Heart right ventricle (tissue), 16 donors: Measurements from ENCODE around the gene ADH4. TPM values are rescaled to one million over a fixed set of nuclear protein-coding genes. Genes with fewer than 3 reads are reported as not detected.
"Not testable (repeated sequence)": the region's sequence is repeated elsewhere in the genome, so short reads cannot be mapped to it uniquely, and the experiment has no call there.

ENCODE experiments used
- ATAC-seq, 8 donors: fragments of 200-7000 bp; cut with Tn5 transposase; one replicate each; pipeline ENCODE4 v1.9.1; 2020; ENCODE audit warnings: mild to moderate bottlenecking in 8 of 8, moderate library complexity in 8 of 8, moderate number of reproducible peaks in 1 of 8
- DNase-seq, 2 donors: peaks; one replicate each; pipeline ENCODE4 v3.0.0-alpha.2; 2020
- H3K27ac ChIP-seq, 10 donors: fragments of 200-600 bp; sonication (generic) in 2 of 10; one replicate each; pipeline versions ENCODE4 v1.5.0 to v1.8.0; 2020 to 2022; ENCODE audit warnings: mild to moderate bottlenecking in 3 of 10
- H3K27me3 ChIP-seq, 7 donors: fragments of 200-600 bp; one replicate each; pipeline ENCODE4 v1.8.0; 2021 to 2022; ENCODE audit warnings: mild to moderate bottlenecking in 2 of 7
- H3K36me3 ChIP-seq, 9 donors: fragments of 200-600 bp; sonication (generic) in 1 of 9; one replicate each; pipeline versions ENCODE4 v1.5.0 to v1.8.0; 2020 to 2022; ENCODE audit warnings: mild to moderate bottlenecking in 2 of 9
- H3K4me1 ChIP-seq, 9 donors: fragments of 200-600 bp; sonication (generic) in 1 of 9; one replicate each; pipeline versions ENCODE4 v1.5.0 to v1.8.0; 2020 to 2022; ENCODE audit warnings: mild to moderate bottlenecking in 4 of 9
- H3K4me3 ChIP-seq, 10 donors: fragments of 200-600 bp; sonication (generic) in 2 of 10; one replicate each; pipeline versions ENCODE4 v1.5.0 to v1.8.0; 2020 to 2022; ENCODE audit warnings: mild to moderate bottlenecking in 7 of 10, moderate library complexity in 2 of 10
- H3K9me3 ChIP-seq, 11 donors: fragments of 200-600 bp in 10 of 11; sonication (generic) in 2 of 11; one replicate each; pipeline versions ENCODE4 v1.5.0 to v1.8.0; 2013 to 2022; ENCODE audit warnings: mild to moderate bottlenecking in 2 of 11, control low read depth in 1 of 11, moderate library complexity in 1 of 11
- WGBS, 2 donors: extraction: QIAGEN DNeasy Blood & Tissue Kit; methylation state at CpG; one replicate each; pipeline ENCODE4 v1.1.7; 2013; ENCODE audit warnings: inconsistent platforms in 1 of 2; 5-methylcytosine and 5-hydroxymethylcytosine counted together
- intact Hi-C, 10 donors: fragments of 100-400 bp; cut with DNase I; formaldehyde crosslinking; loops; one replicate each; pipeline versions ENCODE4 v1.11.1 to v1.14.2; 2022
- polyA plus RNA-seq, 2 donors: library from polyadenylated mRNA; stranded (reverse); fragments of 200-250 nt; gene quantifications; one replicate each; pipeline ENCODE4 v1.2.3, GENCODE V29; 2013
- total RNA-seq, 10 donors: library from RNA; stranded (reverse); fragmentation: NEBNext Ultra II Directional in 3 of 10; extraction: Animal tissue kit (Norgen Biotek cat#: 25700) in 3 of 10; gene quantifications; one replicate each; pipeline versions ENCODE4 v1.2.1 to v1.2.4, GENCODE V29; 2021 to 2023
- TF ChIP-seq, protein P1 (sequence below), 9 donors: fragments of 200-600 bp; sonication (generic) in 2 of 9; IDR thresholded peaks; one replicate each; pipeline versions ENCODE4 v1.5.0 to v1.8.0; 2021 to 2022; ENCODE audit warnings: antibody characterized with exemption in 9 of 9, mild to moderate bottlenecking in 5 of 9, moderate library complexity in 1 of 9
- donor health status: Arrhythmogenic right ventricular cardiomyopathy.
- donor health status: ischemic (EF 13 %, LVEDD 7.1; RV severe dilation, severe dysfunction).
- donor health status: healthy with polysubstance abuse.
- donor health status: DM: no; HTN: yes; CAD: no.
- donor health status: DM: no; HTN: no; CAD: no.
- donor health status: ischemic (EF 25% LVEDD 6.9; RV normal size, moderate dysfunction).
- donor health status: ischemic (EF 25% LVEDD 5.7; RV mildly dilated, moderate dysfunction).
- donor health status: healthy.
- donor health status: DM: yes; HTN: yes; CAD: no.
- donor health status: Ischemic cardiomyopathy.
- donor health status: ischemic (EF 35%, LVEDD 5.7; RV mildly dilated, moderate dysfunction).
- donor health status: nonischemic (EF 11% LVEDD 7.7; RV severe dilation, severe dysfunction).
- donor health status: DM: yes; HTN: yes; CAD: no.
- donor health status: PGD.
- donor health status: ischemic (EF 29% LVEDD 5.4; RV normal size, mild dysfunction).
- donor health status: nonischemic (EF 23%, LVEDD 6.1; RV moderate dilation, normal function).

Gene ADH4
- total and polyA plus RNA-seq, 12 donors: 0.04 TPM; not detected in 11

DNA sequence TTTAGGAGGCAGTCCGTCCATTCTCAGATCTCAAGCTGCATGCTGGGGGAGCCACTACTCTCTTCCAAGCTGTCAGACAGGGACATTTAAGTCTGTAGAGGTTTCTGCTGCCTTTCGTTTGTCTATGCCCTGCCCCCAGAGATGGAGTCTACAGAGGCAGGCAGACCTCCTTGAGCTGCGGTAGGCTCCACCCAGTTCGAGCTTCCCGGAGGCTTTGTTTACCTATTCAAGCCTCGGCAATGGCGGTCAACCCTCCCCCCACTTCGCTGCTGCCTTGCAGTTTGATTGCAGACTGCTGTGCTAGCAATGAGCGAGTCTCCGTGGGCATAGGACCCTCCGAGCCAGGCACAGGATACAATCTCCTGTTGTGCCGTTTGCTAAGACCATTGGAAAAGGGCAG lies 44.8 kb downstream of the ADH4 start:
- Histone ChIP-seq H3K36me3 (no peaks in the 10 kb centered on the region), H3K4me1 (peaks cover 0 to 14% (median 0%) of the 10 kb centered on the region in 9 donors), H3K4me3 (no peak overlapping the region), H3K9me3 (no peaks in the 10 kb centered on the region), H3K27ac (no peak overlapping the region), H3K27me3 (no peaks in the 10 kb centered on the region)
- 95 to 96% methylated on average over 12 of the region's 12 CpGs for WGBS, 2 donors
- DNase-seq (no peak), ATAC-seq (no peak)
- intact Hi-C loops: no loop called here
- TF ChIP-seq, protein P1, sequence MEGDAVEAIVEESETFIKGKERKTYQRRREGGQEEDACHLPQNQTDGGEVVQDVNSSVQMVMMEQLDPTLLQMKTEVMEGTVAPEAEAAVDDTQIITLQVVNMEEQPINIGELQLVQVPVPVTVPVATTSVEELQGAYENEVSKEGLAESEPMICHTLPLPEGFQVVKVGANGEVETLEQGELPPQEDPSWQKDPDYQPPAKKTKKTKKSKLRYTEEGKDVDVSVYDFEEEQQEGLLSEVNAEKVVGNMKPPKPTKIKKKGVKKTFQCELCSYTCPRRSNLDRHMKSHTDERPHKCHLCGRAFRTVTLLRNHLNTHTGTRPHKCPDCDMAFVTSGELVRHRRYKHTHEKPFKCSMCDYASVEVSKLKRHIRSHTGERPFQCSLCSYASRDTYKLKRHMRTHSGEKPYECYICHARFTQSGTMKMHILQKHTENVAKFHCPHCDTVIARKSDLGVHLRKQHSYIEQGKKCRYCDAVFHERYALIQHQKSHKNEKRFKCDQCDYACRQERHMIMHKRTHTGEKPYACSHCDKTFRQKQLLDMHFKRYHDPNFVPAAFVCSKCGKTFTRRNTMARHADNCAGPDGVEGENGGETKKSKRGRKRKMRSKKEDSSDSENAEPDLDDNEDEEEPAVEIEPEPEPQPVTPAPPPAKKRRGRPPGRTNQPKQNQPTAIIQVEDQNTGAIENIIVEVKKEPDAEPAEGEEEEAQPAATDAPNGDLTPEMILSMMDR (IDR thresholded peaks at IDR 0.05): no peak

- DNase-seq, intact Hi-C loops, H3K4me3 ChIP-seq, H3K36me3 ChIP-seq, H3K9me3 ChIP-seq, H3K27me3 ChIP-seq, ATAC-seq: not testable (repeated sequence)
- 72 to 86% methylated on average over 2 of the region's 2 CpGs for WGBS, 2 donors
- Histone ChIP-seq H3K27ac (peak overlapping the region in 1 of 10 donors; percentile 34), H3K4me1 (peaks cover 0 to 40% (median 28%) of the 10 kb centered on the region in 9 donors)
Observed at GRCh38 chr4:99091841-99092240, 52.3 kb downstream of the ADH4 start.

GRCh38 chr4:99091216-99091575 lies 52.9 kb downstream of the ADH4 start:
- Histone ChIP-seq H3K4me3 (no peak overlapping the region), H3K4me1 (peaks cover 0 to 47% (median 33%) of the 10 kb centered on the region in 9 donors), H3K27ac (peak overlapping the region in 1 of 10 donors; percentile 9), H3K27me3 (no peaks in the 10 kb centered on the region), H3K9me3 (no peaks in the 10 kb centered on the region), H3K36me3 (peaks cover 0 to 4% (median 0%) of the 10 kb centered on the region in 9 donors)
- 53 to 67% methylated on average over 2 of the region's 2 CpGs for WGBS, 2 donors
- intact Hi-C loops: no loop called here
- ATAC-seq (no peak), DNase-seq (no peak)
- TF ChIP-seq, protein P1 (IDR thresholded peaks at IDR 0.05): no peak

DNA sequence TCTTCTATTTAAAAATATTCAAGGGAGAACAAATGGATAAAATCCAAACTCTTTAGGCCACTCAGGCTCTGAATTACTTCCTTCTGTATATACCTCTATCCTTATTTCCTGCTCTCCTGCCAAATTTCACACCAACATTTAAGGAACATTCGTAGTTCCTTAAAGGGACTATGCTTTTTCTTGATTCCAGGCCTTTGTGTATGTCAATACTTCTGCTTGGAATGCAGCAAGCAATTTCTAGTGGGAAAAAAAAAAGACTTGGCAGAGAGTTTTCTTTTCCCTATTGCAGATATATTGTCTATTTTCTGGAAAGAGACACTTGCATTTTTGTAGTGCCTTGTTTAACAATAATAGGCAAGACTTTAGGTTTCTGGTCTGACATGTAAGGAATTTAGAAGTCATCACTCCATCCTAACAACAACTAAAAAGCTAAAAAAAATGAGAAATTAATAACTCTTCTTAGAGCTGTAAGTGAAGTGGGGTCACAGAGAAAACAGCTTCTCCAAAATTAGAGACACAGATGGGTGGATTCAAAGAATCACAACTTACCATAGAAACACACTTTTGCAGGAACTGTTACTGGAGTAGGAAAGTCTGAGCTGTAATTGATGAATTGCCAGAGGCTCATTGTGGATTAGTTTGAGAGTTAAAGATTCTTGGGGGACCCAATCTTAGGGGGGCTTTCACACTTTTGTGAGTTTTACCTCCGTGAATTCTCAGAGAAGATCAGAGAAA lies 53.4 kb downstream of the ADH4 start:
- Histone ChIP-seq H3K27ac (peak overlapping the region in 2 of 10 donors; percentile 9 to 94), H3K27me3 (no peaks in the 10 kb centered on the region), H3K4me1 (peaks cover 0 to 52% (median 37%) of the 10 kb centered on the region in 9 donors), H3K36me3 (peaks cover 0 to 9% (median 0%) of the 10 kb centered on the region in 9 donors), H3K9me3 (no peaks in the 10 kb centered on the region), H3K4me3 (peak overlapping the region in 2 of 10 donors; percentile 71 to 86)
- DNase-seq (no peak), ATAC-seq (no peak)
- TF ChIP-seq, protein P1 (IDR thresholded peaks at IDR 0.05): no peak
- 69 to 73% methylated on average over 2 of the region's 2 CpGs for WGBS, 2 donors
- intact Hi-C loops: no loop called here
